Measurements from ENCODE around the gene CCDC28A. TPM values are rescaled to one million over a fixed set of nuclear protein-coding genes. Genes with fewer than 3 reads are reported as not detected.

The CCDC28A gene
- total RNA-seq, 1 experiment from 2014 or later = 9.1 TPM

Other genes starting within 250 kb of the CCDC28A start
- gene ECT2L, start 22.3 kb downstream of the CCDC28A start, total RNA-seq (2014; rRNA removed; shearing (Covaris generic)) = 0.03 TPM in 1 of 2 replicates, not detected in the other
- 55.8 and 64.1 TPM in 2 replicates for gene REPS1, start 214.5 kb downstream of the CCDC28A start, total RNA-seq (2014; rRNA removed; shearing (Covaris generic))